WERI-Rb-1 (cell line): ENCODE measurements around the gene ZNF514.

Experiments
- DNase-seq: peaks from one replicate; pipeline ENCODE4 v3.0.0-alpha.2; 2020
- H3K27ac ChIP-seq: fragments of 250-450 bp; sonication (Bioruptor Pico); 2 replicates; pipeline ENCODE4 v1.5.1; 2020; ENCODE audit warnings: mild to moderate bottlenecking, moderate library complexity
- H3K27me3 ChIP-seq: fragments of 250-450 bp; sonication (Bioruptor Pico); 2 replicates; pipeline ENCODE4 v1.5.1; 2021; ENCODE audit warnings: mild to moderate bottlenecking, low read depth, moderate library complexity; ENCODE audit not compliant: insufficient read depth, severe bottlenecking
- H3K36me3 ChIP-seq: fragments of 250-450 bp; sonication (Bioruptor Pico); 2 replicates; pipeline ENCODE4 v1.5.1; 2020; ENCODE audit warnings: mild to moderate bottlenecking, moderate library complexity
- H3K4me3 ChIP-seq: 2 replicates; pipeline ENCODE4 v1.5.1; 2011; ENCODE audit warnings: low read depth, mild to moderate bottlenecking, control low read depth, low read length
- H3K9me3 ChIP-seq: fragments of 250-450 bp; sonication (Bioruptor Pico); 2 replicates; pipeline ENCODE4 v1.5.1; 2021; ENCODE audit warnings: mild to moderate bottlenecking, moderate library complexity; ENCODE audit not compliant: severe bottlenecking
- CTCF ChIP-seq: IDR thresholded peaks from 2 replicates; pipeline ENCODE4 v1.5.1; 2011; ENCODE audit warnings: low read depth, mild to moderate bottlenecking, control low read depth, inconsistent platforms, low read length

The ZNF514 gene

GRCh38 chr2:95159690-95160449 is at the start of gene ZNF514:
Gene ZNF514, minus strand, starts transcription at chr2:95159848. Its CDS starts 6,595 bp downstream, at chr2:95153253.
- Histone ChIP-seq H3K27ac (peak within 1 kb of the TSS; percentile 78), H3K27me3 (no peaks in the 10 kb centered on the region), H3K4me3 (peak within 1 kb of the TSS; percentile 79), H3K36me3 (peaks cover 23% of the 10 kb centered on the region), H3K9me3 (peaks cover 2% of the 10 kb centered on the region)
- peak; percentile 76 for DNase-seq
- TF ChIP-seq CTCF, result no peak

GRCh38 chr2:95208106-95208505 is 48.5 kb upstream of the ZNF514 start:
- H3K36me3 ChIP-seq, result peaks cover 42% of the 10 kb centered on the region
- no peak for TF ChIP-seq CTCF
- H3K4me3 ChIP-seq, result peak overlapping the region; percentile 75
- DNase-seq, result no peak
- peaks cover 11% of the 10 kb centered on the region for H3K9me3 ChIP-seq
- H3K27me3 ChIP-seq, result no peaks in the 10 kb centered on the region
- no peak overlapping the region for H3K27ac ChIP-seq

GRCh38 chr2:95207111-95207961 is 47.7 kb upstream of the ZNF514 start, which contains the start of gene ZNF892:
Gene ZNF892, plus strand, starts transcription at chr2:95207521. Its CDS starts 295 bp downstream, at chr2:95207816.
- Histone ChIP-seq H3K27ac (peak within 1 kb of the TSS; percentile 82), H3K9me3 (peaks cover 5% of the 10 kb centered on the region), H3K4me3 (peak within 1 kb of the TSS; percentile 75), H3K27me3 (no peaks in the 10 kb centered on the region), H3K36me3 (peaks cover 34% of the 10 kb centered on the region)
- peak; percentile 80 for TF ChIP-seq CTCF
- DNase-seq, result peak; percentile 97

- Histone ChIP-seq H3K4me3 (peak overlapping the region; percentile 75), H3K27me3 (no peaks in the 10 kb centered on the region), H3K27ac (no peak overlapping the region), H3K9me3 (peaks cover 2% of the 10 kb centered on the region), H3K36me3 (peaks cover 22% of the 10 kb centered on the region)
- no peak for DNase-seq
- no peak for TF ChIP-seq CTCF
Observed at GRCh38 chr2:95206096-95206495, 46.4 kb upstream of the ZNF514 start.

- DNase-seq, result no peak
- no peak overlapping the region for H3K27ac ChIP-seq
- no peak overlapping the region for H3K4me3 ChIP-seq
- H3K9me3 ChIP-seq, result peaks cover 2% of the 10 kb centered on the region
- TF ChIP-seq CTCF, result no peak
- H3K27me3 ChIP-seq, result no peaks in the 10 kb centered on the region
- peaks cover 9% of the 10 kb centered on the region for H3K36me3 ChIP-seq
Observed at GRCh38 chr2:95204396-95204795, 44.7 kb upstream of the ZNF514 start.
